Measurements from ENCODE around the gene PM20D1. TPM values are rescaled to one million over a fixed set of nuclear protein-coding genes. Genes with fewer than 3 reads are reported as not detected.

PM20D1 gene
- total RNA-seq, 1 donor from 2014 or later, result 1.0 TPM

- intact Hi-C loops (cut with micrococcal nuclease), result no loop called here
Observed at GRCh38 chr1:205805082-205805711, 44.7 kb downstream of the PM20D1 start.

GRCh38 chr1:205804605-205805004, 45.3 kb downstream of the PM20D1 start:
- intact Hi-C loops (cut with micrococcal nuclease), result no loop called here

DNA sequence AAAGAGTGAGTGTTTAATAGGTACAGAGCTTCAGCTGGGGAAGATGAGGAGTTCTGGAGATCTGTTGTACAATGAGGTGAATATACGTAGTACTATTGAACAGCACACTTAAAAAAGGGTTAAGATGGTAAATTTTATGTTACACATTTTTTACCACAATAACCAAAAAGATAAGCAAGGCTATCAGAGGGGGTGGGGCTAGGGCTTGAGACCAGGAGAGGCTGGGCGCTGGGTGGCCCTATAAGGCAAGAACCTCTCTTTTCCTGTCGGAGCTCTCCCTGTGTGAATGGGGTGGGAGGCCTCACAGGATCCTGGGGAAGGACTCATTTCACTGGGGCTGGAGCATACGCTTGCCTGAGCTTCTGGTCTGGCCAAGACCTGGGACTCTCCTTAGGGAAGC, 45.9 kb downstream of the PM20D1 start:
- intact Hi-C loops (cut with micrococcal nuclease), result no loop called here

GRCh38 chr1:205802060-205802459, 47.9 kb downstream of the PM20D1 start:
- intact Hi-C loops (cut with micrococcal nuclease), result no loop called here

DNA sequence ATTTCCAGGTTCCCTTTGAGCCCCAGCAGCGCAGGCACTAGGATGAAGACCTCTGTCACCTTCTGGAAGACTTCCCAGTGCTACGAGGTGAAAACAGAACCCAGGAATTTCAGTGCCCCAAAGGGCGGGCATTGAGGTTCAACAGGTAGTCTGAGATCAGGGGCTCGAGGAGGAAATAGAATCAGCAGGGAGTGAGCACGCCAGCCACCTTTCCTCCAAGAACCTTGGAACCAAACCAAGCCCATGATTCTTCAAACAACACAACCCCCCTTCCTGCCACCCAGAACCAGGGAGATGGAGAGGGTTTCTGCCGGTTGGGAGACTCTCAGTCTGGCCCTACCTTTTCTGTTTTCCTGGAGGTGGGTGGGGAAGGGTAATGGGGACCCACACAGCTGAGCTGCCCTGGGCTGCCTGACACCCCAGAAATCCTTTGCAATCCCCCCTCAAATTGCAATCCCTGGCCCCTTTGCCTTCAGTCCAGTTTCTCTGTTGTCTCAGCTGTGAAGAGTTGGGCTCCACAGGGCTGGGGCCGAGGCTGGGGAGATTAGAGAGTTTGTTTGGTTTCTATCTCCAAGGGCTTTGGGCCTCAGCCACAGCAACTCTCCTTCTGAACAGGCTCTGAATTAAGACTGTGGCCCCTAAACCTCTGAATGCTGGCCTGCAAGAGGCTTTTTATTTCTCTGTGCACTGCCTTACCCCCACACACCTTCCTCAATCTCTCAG, 48.8 kb downstream of the PM20D1 start:
- intact Hi-C loops (cut with micrococcal nuclease), result no loop called here

GRCh38 chr1:205800427-205800826, 49.5 kb downstream of the PM20D1 start:
- intact Hi-C loops (cut with micrococcal nuclease), result no loop called here

DNA sequence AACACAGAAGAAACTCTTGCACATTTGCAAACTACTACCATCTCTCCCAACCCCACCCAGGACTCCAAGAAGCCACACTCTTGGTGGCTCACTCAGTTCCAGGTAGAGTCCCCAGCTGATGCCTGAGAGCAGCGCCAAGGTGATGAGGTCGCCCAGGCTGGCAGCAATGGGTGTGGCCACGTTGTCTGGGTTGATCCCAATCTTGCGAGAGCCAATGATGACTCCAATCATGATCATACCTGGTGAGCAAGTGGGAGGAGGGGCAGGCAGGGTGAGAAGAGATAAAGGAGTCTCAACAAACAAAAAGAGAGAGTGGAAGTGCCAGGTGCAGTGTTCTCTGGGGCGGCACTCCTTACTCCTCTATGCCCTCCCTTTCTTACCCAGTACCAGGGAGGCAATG, 51.4 kb downstream of the PM20D1 start:
- intact Hi-C loops (cut with micrococcal nuclease), result no loop called here

DNA sequence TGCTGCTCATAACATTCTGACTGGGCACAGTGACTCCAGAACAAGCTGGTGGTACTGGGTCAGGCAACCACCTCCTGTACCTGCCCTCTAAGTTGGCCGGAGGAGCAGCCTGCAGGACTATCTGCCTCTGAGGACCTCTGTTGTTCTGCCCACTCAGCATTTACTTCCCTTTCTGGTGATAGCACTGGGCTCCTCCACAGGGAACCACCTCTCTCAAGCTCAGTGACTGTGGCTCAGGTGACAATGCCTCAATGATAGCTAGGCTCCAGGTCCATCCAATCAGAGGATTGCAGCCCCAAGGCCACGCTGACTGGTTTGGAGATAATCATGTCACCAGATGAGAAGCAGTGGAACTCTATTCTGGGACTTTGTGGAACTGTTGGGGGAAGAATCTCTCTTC, 52.8 kb downstream of the PM20D1 start:
- intact Hi-C loops (cut with micrococcal nuclease), result no loop called here

- intact Hi-C loops (cut with micrococcal nuclease), result no loop called here
Observed at GRCh38 chr1:205794011-205794730, 55.8 kb downstream of the PM20D1 start.

DNA sequence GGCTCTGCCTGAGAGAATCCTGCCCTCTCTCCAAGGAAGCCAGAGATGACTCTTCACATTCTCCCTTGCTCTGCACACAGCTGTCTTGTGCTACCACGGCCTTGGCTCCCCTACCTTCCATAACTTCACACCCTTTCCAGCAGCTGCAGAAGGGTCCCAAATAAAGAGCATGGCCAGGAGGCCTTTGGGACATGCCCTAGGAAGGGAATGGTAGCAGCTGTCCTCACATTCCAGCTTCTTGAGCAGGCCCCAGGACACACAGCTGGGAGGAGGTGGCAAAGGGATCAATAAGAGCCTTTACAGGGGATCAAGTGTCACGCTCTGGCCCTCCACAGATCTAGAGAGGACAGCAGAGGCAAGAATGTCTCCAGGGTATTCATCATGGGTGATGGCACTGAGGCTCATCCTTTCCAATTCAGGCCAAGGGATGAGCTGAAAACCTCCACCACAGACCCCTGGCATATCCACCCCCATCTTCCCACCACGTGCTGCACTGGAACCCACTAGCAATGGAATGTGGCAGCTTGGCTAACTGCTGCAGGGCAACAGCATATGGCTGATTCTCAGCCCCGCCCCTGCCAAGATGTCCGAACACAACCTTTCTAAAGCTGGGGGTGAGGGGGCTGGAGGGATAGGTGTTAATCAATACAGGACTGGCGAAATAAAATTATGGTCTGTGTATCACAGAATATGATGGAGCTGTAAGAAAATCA, 56.8 kb downstream of the PM20D1 start:
- intact Hi-C loops (cut with micrococcal nuclease), result no loop called here

- intact Hi-C loops (cut with micrococcal nuclease), result no loop called here
Observed at GRCh38 chr1:205792481-205792881, 57.5 kb downstream of the PM20D1 start.

- intact Hi-C loops (cut with micrococcal nuclease), result loop anchor here (1.0 to 2.0 kb wide), 3 partner anchors 117 to 186 kb away; no protein-coding TSS in a partner anchor
Observed at GRCh38 chr1:205791568-205792180, 58.3 kb downstream of the PM20D1 start.

- intact Hi-C loops (cut with micrococcal nuclease), result no loop called here
Observed at GRCh38 chr1:205787287-205787916, 62.5 kb downstream of the PM20D1 start.

- intact Hi-C loops (cut with micrococcal nuclease), result no loop called here
Observed at GRCh38 chr1:205786601-205787000, 63.3 kb downstream of the PM20D1 start.

DNA sequence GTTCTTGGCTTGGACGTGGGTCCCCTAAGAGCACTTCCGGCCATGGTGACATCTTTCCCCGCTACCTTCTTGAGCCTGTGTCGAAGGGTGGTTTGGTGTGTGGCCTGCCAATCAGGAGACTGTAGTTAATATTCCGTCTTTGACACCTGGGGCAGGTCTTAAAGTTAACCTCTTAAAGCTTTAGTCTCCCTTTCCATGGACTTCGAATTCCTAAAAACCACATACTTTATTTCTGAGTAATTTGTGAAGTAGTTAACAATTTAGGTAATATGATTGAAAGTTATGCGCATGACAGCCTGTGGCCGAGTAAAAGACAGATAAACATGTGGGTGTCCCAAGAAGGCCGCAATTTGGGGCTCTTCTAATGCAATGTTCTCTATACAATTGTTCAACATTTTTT, 64.5 kb downstream of the PM20D1 start:
- intact Hi-C loops (cut with micrococcal nuclease), result no loop called here

- intact Hi-C loops (cut with micrococcal nuclease), result loop anchor here (2.0 kb wide), 2 partner anchors 35 to 73 kb away; no protein-coding TSS in a partner anchor
Observed at GRCh38 chr1:205783904-205784303, 66.0 kb downstream of the PM20D1 start.

DNA sequence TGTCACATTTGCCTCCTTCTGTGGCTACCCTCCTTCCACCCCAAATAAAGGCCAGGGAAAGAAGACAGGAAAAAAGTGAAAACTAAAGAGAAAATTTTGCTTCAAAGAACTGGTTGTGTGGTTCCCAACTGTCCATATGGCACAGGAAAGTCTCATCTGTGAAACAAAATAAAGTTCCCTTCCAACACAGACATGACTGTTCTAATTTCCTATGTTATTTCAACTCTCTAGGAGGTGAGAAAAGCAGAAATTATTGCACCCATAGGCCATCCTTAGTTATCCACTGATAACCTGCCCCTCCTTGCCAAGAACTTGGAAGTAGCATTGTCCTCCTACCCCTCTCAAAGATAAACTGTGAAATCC, 66.5 kb downstream of the PM20D1 start:
- intact Hi-C loops (cut with micrococcal nuclease), result loop anchor here (2.0 kb wide), 2 partner anchors 35 to 73 kb away; no protein-coding TSS in a partner anchor

DNA sequence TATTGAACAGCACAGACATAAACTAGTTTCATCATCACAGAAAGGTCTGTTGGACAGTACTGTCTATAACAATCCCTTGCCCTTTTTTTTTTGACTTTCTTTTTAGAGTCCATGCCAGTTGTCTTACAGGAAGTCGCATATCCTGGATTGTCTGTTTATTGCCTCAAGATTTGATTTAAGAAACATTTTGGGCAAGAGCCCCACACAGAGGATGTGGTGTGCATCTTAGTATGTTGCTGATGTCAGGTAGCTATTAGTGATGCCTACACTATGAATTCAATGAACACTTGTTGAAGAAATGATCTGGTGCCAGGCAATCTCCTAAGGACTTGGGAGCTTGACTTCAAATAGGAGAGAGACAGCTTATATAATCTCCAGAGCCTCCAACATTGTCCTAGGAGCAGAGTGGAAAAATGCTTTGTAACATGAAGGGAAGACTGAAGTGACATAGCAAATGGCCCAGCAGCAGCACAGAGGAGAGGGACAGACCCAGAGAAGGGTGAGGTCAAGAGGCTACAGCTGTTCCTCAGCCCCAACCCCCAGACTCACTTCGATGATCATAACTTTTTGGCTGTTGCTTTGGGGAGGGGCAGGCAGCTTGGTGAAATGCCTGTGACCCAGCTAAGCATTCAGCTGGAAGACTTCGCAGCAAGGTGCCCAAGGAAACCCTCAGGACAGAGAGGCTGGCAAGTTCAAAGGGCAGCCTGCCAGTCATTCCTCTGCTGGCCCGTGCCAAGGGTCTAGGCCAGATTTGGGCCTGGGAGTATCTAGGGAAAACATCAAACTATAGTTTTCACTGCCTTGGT, 67.1 kb downstream of the PM20D1 start:
- intact Hi-C loops (cut with micrococcal nuclease), result loop anchor here (1.0 to 2.0 kb wide), 3 partner anchors 34 to 124 kb away; no protein-coding TSS in a partner anchor

DNA sequence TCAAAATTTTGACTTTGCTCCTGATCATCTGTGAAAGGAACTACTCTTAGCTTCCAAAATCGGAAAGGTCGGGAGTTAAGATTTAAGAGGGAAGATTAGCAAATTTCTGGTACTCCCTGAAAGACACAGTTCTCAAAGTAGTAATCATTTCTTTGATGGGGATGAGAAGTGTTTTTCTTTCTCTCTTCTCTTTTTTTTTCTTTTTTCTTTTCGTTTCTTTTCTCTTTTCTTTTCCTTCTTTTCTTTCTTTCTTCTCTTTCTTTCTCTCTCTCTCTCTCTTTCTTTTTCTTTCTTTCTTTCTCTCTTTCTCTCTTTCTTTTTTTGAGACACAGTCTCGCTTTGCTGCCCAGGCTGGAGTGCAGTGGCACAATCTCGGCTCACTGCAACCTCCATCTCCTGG, 69.6 kb downstream of the PM20D1 start:
- intact Hi-C loops (cut with micrococcal nuclease), result no loop called here

Data from T-helper 2 cell treated with Interferon-gamma antibody and Interleukin-4, amounts not matched to agents 100 ng/mL and 5 ng/mL, for 36 hours (primary cell).